Adrenal gland (tissue), 12 donors: ENCODE measurements around the gene OAS2. TPM values are rescaled to one million over a fixed set of nuclear protein-coding genes. Genes with fewer than 3 reads are reported as not detected.
"Not testable (repeated sequence)": the region's sequence is repeated elsewhere in the genome, so short reads cannot be mapped to it uniquely, and the experiment has no call there.

ENCODE experiments used
- DNase-seq, 7 donors: peaks; one replicate each; pipeline ENCODE4 v3.0.0-alpha.2; 2019 to 2020
- H3K27ac ChIP-seq, 5 donors: fragments of 200-600 bp; sonication (generic) in 4 of 5; 1 replicate in 3 of 5; 2 replicates in 2 of 5; pipeline versions ENCODE4 v1.5.1 to v1.8.0; 2016 to 2020; ENCODE audit warnings: mild to moderate bottlenecking in 1 of 5
- H3K27me3 ChIP-seq: fragments of 200-600 bp; 2 replicates; pipeline ENCODE4 v1.8.0; 2021
- H3K36me3 ChIP-seq, 2 donors: fragments of 200-600 bp; replicated peaks in 1 of 2; 1 replicate in 1 of 2; 2 replicates in 1 of 2; pipeline versions ENCODE4 v1.5.1 to v1.8.0; 2018 to 2022
- H3K4me1 ChIP-seq, 2 donors: fragments of 200-600 bp; replicated peaks in 1 of 2; 1 replicate in 1 of 2; 2 replicates in 1 of 2; pipeline versions ENCODE4 v1.5.1 to v1.8.0; 2018 to 2021
- H3K4me3 ChIP-seq, 4 donors: fragments of 200-600 bp; sonication (generic) in 3 of 4; one replicate each; pipeline ENCODE4 v1.5.1; 2016 to 2018
- H3K9me3 ChIP-seq, 3 donors: fragments of 200-600 bp; sonication (generic) in 1 of 3; replicated peaks in 1 of 3; 1 replicate in 2 of 3; 2 replicates in 1 of 3; pipeline versions ENCODE4 v1.5.1 to v1.8.0; 2016 to 2021
- POLR2A ChIP-seq, 2 donors: fragments of 450-650 bp; IDR thresholded peaks; one replicate each; pipeline ENCODE4 v1.6.1; 2017; ENCODE audit warnings: antibody characterized with exemption in 2 of 2, mild to moderate bottlenecking in 2 of 2, moderate library complexity in 1 of 2
- WGBS, 4 donors: extraction: QIAGEN DNeasy Blood & Tissue Kit in 2 of 4; methylation state at CpG; one replicate each; pipeline versions ENCODE4 v1.1.5 to v1.1.7; 2013 to 2017; 5-methylcytosine and 5-hydroxymethylcytosine counted together
- intact Hi-C, 2 donors: fragments of 100-400 bp; cut with DNase I; formaldehyde crosslinking; loops; one replicate each; pipeline versions ENCODE4 v1.14.1 to v1.15.0; 2022 to 2023
- polyA plus RNA-seq, 3 donors: library from polyadenylated mRNA; stranded (reverse); fragments of 200-250 nt in 2 of 3; fragments of 350-450 nt in 1 of 3; fragmentation: Illumina TruSeq in 1 of 3; extraction: RNeasy Lipid Tissue Mini Kit (QIAGEN cat#74804) in 1 of 3; gene quantifications; one replicate each; pipeline ENCODE4 v1.2.3, GENCODE V29; 2013 to 2014
- total RNA-seq, 9 donors: library from RNA; depleted of rRNA in 4 of 9; stranded (reverse); fragments of >200 nt in 4 of 9; fragments of 120-200 nt in 1 of 9; fragmentation: NEBNext Ultra II Directional in 1 of 9; extraction: Animal tissue kit (Norgen Biotek cat#: 25700) in 1 of 9; gene quantifications; one replicate each; pipeline versions ENCODE4 v1.1.0 to v1.2.4, GENCODE V29; 2013 to 2023
- TF ChIP-seq, protein P1 (sequence below), 6 experiments: fragments of 450-650 bp in 4 of 6; fragments of 200-600 bp in 2 of 6; sonication (generic) in 1 of 6; IDR thresholded peaks; 1 replicate in 5 of 6; 2 replicates in 1 of 6; pipeline versions ENCODE4 v1.5.1 to v1.8.0; 2016 to 2021; ENCODE audit warnings: antibody characterized with exemption in 6 of 6, mild to moderate bottlenecking in 2 of 6, moderate library complexity in 1 of 6
- donor health status: healthy with polysubstance abuse.
- donor health status: Bipolar disorder and iron deficiency.
- donor health status: DM: yes; HTN: yes; CAD: no.
- donor health status: DM: no; HTN: no; CAD: no.
- donor health status: DM: no; HTN: no; CAD: no.
- donor health status: DM: yes; HTN: yes; CAD: no.

The OAS2 gene
- total and polyA plus RNA-seq, 12 donors: 2.5 to 30.4 (median 8.5) TPM

DNA sequence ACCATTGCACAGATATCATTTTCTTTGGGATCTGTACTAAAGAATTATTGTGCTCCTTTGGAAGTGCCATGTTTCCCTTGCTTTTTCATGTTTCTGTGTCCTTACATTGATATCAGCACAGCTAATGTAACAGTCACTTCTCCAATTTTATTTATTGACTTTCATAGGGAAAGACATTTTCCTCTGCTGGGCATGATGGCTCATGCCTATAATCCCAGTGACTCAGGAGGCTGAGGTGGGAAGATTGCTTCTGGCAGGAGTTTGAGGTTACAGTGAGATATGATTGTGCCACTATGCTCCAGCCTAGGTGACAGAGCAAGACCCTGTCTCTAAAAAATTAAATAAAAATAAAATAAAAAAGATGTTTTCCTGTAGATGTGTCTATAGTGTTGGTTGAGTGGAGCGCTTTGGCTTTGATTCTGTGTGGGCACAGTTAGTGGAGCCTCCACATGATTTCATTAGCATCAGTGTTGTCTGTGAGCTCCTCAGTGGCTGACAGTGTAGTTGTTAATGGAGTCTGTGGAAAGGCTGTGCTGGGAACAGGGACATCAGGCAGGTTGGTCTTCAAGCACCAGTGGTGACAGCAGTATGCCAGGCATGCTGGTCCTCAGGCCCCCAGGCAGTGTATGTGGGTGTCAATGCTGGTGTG is 7.4 kb downstream of the OAS2 start:
- Histone ChIP-seq H3K4me3 (no peak overlapping the region), H3K36me3 (no peaks in the 10 kb centered on the region), H3K4me1 (no peaks in the 10 kb centered on the region), H3K27me3 (no peaks in the 10 kb centered on the region), H3K27ac (no peak overlapping the region), H3K9me3 (no peaks in the 10 kb centered on the region)
- TF ChIP-seq, protein P1, sequence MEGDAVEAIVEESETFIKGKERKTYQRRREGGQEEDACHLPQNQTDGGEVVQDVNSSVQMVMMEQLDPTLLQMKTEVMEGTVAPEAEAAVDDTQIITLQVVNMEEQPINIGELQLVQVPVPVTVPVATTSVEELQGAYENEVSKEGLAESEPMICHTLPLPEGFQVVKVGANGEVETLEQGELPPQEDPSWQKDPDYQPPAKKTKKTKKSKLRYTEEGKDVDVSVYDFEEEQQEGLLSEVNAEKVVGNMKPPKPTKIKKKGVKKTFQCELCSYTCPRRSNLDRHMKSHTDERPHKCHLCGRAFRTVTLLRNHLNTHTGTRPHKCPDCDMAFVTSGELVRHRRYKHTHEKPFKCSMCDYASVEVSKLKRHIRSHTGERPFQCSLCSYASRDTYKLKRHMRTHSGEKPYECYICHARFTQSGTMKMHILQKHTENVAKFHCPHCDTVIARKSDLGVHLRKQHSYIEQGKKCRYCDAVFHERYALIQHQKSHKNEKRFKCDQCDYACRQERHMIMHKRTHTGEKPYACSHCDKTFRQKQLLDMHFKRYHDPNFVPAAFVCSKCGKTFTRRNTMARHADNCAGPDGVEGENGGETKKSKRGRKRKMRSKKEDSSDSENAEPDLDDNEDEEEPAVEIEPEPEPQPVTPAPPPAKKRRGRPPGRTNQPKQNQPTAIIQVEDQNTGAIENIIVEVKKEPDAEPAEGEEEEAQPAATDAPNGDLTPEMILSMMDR (IDR thresholded peaks at IDR 0.05): no peak
- TF ChIP-seq POLR2A (IDR thresholded peaks at IDR 0.05): no peak
- intact Hi-C loops: no loop called here
- 90 to 100% (median 91%) methylated on average over 1 of the region's 1 CpG for WGBS, 4 donors
- DNase-seq: no peak

DNA sequence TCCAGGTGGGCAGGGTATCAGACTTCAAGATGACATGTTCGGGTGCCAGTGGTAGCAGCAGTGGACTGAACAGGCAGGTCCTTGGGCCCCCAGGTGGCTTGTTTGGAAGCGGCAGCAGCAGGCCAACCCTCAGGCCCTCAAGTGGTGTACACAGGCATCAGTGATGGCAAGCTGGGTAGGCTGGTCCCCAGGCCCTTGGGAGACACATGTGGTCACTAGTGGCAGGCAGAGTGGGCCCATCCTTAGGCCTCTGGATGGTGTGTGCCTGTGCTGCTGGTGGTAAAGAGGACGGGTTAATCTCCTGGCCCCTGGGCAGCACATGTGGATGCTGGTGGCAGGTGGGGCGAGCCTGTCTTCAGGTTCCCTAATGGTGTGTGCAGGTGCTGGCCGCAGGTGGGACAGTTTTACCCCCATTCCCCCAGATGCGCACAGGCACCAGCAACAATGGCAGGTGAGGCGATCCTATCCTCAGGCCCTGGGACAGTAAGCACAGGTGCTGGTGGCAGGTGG is 8.0 kb downstream of the OAS2 start:
- H3K27ac ChIP-seq: no peak overlapping the region
- TF ChIP-seq POLR2A (IDR thresholded peaks at IDR 0.05): no peak
- TF ChIP-seq, protein P1 (IDR thresholded peaks at IDR 0.05): no peak
- WGBS, 4 donors: 87 to 100% (median 95%) methylated on average over 2 to 7 of the region's 7 CpGs
- no peaks in the 10 kb centered on the region for H3K9me3 ChIP-seq
- intact Hi-C loops: no loop called here
- DNase-seq: no peak
- no peaks in the 10 kb centered on the region for H3K4me1 ChIP-seq
- no peaks in the 10 kb centered on the region for H3K36me3 ChIP-seq
- H3K27me3 ChIP-seq: no peaks in the 10 kb centered on the region
- H3K4me3 ChIP-seq: no peak overlapping the region

DNA sequence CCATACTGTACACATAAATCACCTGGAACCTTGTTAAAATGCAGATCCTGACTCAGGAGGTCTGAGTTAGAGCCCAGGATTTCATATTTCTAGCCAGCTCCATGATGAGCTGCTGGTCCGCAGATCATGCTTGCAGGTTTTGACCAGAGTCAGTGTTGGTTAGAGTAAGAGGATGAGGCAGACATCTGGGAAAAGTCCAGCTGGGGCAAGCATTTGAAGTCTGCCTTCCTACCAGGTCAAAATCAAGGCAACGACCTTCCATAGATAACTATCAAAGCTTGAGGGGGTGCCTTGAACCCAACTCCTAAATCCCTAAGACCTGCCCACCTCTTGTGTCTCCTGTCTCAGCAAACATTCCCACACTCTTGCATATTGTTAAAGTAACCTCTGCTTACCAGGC is 9.2 kb downstream of the OAS2 start:
- 76 to 89% (median 81%) methylated on average over 2 of the region's 2 CpGs for WGBS, 4 donors
- intact Hi-C loops: no loop called here
- TF ChIP-seq, protein P1 (IDR thresholded peaks at IDR 0.05): no peak
- TF ChIP-seq POLR2A (IDR thresholded peaks at IDR 0.05): no peak

DNA sequence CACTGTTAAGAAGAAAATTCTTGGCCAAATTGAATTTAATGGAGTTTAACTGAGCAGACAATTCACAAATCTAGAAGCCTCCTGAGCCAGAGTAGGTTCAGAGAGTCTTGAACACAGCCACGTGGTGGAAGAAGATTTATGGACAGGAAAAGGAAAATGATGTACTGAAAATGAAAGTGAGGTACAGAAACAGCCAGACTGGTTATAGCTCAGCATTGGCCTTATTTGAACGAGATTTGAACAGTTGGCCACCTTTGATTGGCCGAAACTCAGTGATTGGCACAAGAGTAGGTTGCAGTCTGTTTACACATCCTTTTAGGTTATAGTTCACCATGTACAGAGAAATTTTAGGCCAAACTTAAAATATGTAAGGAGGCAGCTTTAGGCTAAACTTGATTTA is 9.9 kb downstream of the OAS2 start:
- Histone ChIP-seq H3K27ac (no peak overlapping the region), H3K36me3 (no peaks in the 10 kb centered on the region), H3K4me3 (no peak overlapping the region), H3K4me1 (no peaks in the 10 kb centered on the region), H3K27me3 (no peaks in the 10 kb centered on the region), H3K9me3 (no peaks in the 10 kb centered on the region)
- WGBS, 4 donors: 51 to 69% (median 60%) methylated on average over 3 of the region's 3 CpGs
- TF ChIP-seq, protein P1 (IDR thresholded peaks at IDR 0.05): no peak
- no peak for TF ChIP-seq POLR2A (IDR thresholded peaks at IDR 0.05)
- intact Hi-C loops: no loop called here
- DNase-seq: no peak

More for the DNA sequence above, 9.2 kb downstream of the OAS2 start:
- no peak overlapping the region for H3K27ac ChIP-seq
- no peaks in the 10 kb centered on the region for H3K27me3 ChIP-seq
- H3K4me1 ChIP-seq: no peaks in the 10 kb centered on the region
- H3K36me3 ChIP-seq: no peaks in the 10 kb centered on the region
- no peak overlapping the region for H3K4me3 ChIP-seq
- H3K9me3 ChIP-seq: no peaks in the 10 kb centered on the region
- DNase-seq: no peak

DNA sequence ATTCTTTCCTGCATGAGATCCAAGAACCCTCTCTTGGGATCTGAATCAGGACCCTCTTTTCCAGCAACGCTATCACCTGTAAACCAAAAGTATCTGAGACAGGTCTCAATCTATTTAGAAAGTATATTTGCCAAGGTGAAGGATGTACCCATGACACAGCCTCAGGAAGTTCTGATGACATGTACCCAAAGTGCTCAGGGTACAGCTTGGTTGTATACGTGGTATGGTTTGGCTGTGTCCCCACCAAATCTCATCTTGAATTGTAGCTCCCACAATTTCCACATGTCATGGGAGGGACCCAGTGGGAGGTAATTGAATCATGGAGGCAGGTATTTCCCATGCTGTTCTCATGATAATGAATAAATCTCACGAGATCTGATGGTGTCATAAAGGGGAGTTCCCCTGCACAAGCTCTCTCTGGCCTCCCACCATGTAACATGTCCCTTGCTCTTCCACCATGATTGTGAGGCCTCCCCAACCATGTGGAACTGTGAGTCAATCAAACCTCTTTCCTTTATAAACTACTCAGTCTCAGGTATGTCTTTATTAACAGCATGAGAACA is 10.6 kb downstream of the OAS2 start:
- H3K27ac ChIP-seq, DNase-seq, H3K36me3 ChIP-seq, H3K4me3 ChIP-seq, intact Hi-C loops, H3K4me1 ChIP-seq, H3K9me3 ChIP-seq, H3K27me3 ChIP-seq: not testable (repeated sequence)
- 78 to 86% (median 86%) methylated on average over 3 of the region's 3 CpGs for WGBS, 4 donors
